SHP77 treated with DMSO at 0.1 percent for 48 hours (cell line): Measurements from ENCODE around the gene ZDHHC17.
A peak's percentile ranks its signal among the peaks of the same experiment; 100 is the strongest.
"Not testable (repeated sequence)": the region's sequence is repeated elsewhere in the genome, so short reads cannot be mapped to it uniquely, and the experiment has no call there.

Source experiments
- DNase-seq: peaks from one replicate; lab custom pipeline; 2025; lab: John Stamatoyannopoulos, UW

The ZDHHC17 gene

GRCh38 chr12:76763746-76764675 lies at the start of gene ZDHHC17:
ZDHHC17 (plus strand) TSS chr12:76764115; CDS start chr12:76764237, 122 bp downstream.
- peak; percentile 78 for DNase-seq

GRCh38 chr12:76714415-76714814 lies 49.5 kb upstream of the ZDHHC17 start:
- no peak for DNase-seq

GRCh38 chr12:76714861-76715260 lies 49.1 kb upstream of the ZDHHC17 start:
- DNase-seq = no peak

- DNase-seq = no peak
Measured at GRCh38 chr12:76715332-76715731, 48.6 kb upstream of the ZDHHC17 start.

- DNase-seq = no peak
Measured at GRCh38 chr12:76717314-76717713, 46.6 kb upstream of the ZDHHC17 start.

- no peak for DNase-seq
Measured at GRCh38 chr12:76719171-76720041, 44.5 kb upstream of the ZDHHC17 start.

GRCh38 chr12:76720068-76720467 lies 43.8 kb upstream of the ZDHHC17 start:
- no peak for DNase-seq

GRCh38 chr12:76726626-76727025 lies 37.3 kb upstream of the ZDHHC17 start:
- DNase-seq = no peak

GRCh38 chr12:76732188-76732587 lies 31.7 kb upstream of the ZDHHC17 start:
- DNase-seq = not testable (repeated sequence)

GRCh38 chr12:76737689-76738088 lies 26.2 kb upstream of the ZDHHC17 start:
- not testable (repeated sequence) for DNase-seq

- no peak for DNase-seq
Measured at GRCh38 chr12:76738824-76739579, 24.9 kb upstream of the ZDHHC17 start.

- DNase-seq = peak; percentile 1
Measured at GRCh38 chr12:76739896-76740295, 24.0 kb upstream of the ZDHHC17 start.

- DNase-seq = no peak
Measured at GRCh38 chr12:76740501-76740900, 23.4 kb upstream of the ZDHHC17 start.

- no peak for DNase-seq
Measured at GRCh38 chr12:76745343-76745742, 18.6 kb upstream of the ZDHHC17 start.

- no peak for DNase-seq
Measured at GRCh38 chr12:76746516-76746915, 17.4 kb upstream of the ZDHHC17 start.

GRCh38 chr12:76747245-76747644 lies 16.7 kb upstream of the ZDHHC17 start:
- no peak for DNase-seq

GRCh38 chr12:76755829-76756379 lies 8.0 kb upstream of the ZDHHC17 start:
- no peak for DNase-seq

- DNase-seq = no peak
Measured at GRCh38 chr12:76757694-76758093, 6.2 kb upstream of the ZDHHC17 start.

GRCh38 chr12:76762601-76762980 lies 1.3 kb upstream of the ZDHHC17 start:
- no peak for DNase-seq

- no peak for DNase-seq
Measured at GRCh38 chr12:76764856-76765255, 941 bp downstream of the ZDHHC17 start.

- DNase-seq = no peak
Measured at GRCh38 chr12:76765598-76765997, 1.7 kb downstream of the ZDHHC17 start.

- DNase-seq = no peak
Measured at GRCh38 chr12:76766161-76766560, 2.2 kb downstream of the ZDHHC17 start.
